ENCODE results near the gene TMEM14C.
"Not testable (repeated sequence)": the region's sequence is repeated elsewhere in the genome, so short reads cannot be mapped to it uniquely, and the experiment has no call there.

The TMEM14C gene

DNA sequence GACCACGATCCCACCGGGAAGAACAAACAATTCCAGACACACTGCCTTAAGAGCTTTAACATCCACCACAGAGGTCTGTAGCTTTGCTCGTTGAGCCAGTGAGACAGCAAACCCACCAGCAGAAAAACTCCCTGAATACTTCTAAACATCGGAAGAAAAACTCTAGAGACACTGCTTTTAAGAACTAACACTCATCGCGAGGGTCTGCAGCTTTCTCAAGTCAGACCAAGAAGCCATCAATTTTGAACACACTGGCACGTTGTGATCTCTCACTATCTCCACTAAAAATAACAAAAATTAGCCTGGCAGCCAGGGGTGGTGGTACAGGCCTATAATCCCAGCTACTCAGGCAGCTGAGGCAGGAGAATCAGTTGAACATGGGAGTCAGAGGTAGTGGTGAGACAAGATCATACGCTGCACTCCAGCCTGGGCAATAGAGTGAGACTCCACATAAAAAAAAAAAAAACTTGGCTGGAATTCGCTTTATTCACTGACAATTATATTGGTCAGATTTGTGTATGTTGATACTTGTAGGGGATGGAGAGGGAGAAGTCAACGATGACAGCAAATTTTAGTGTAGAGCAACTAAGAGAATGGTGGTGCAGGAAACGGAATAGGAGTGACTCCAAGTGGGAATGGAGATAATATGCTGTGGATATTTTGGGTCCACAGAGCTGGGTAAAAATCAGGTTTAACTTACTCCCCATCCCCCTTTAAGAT is 860 bp upstream of the TMEM14C start:
- no peak for DNase-seq

DNA sequence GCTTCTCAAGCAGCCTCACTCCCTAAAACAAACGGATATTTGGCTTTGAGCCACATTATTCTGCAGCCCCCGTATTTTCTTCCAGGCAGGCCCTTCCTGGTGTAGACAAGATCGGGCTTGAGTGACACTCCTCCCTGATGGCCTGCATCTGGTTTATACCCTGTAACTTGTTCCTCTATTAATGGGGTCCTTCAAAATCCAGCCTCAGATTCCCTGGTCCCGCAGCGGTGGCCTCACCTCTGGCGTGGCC is 375 bp upstream of the TMEM14C start:
- no peak for DNase-seq

- DNase-seq = no peak
Observed at GRCh38 chr6:10723567-10723881, 654 bp downstream of the TMEM14C start.

- DNase-seq = no peak
Observed at GRCh38 chr6:10725044-10725443, 2.2 kb downstream of the TMEM14C start.

DNA sequence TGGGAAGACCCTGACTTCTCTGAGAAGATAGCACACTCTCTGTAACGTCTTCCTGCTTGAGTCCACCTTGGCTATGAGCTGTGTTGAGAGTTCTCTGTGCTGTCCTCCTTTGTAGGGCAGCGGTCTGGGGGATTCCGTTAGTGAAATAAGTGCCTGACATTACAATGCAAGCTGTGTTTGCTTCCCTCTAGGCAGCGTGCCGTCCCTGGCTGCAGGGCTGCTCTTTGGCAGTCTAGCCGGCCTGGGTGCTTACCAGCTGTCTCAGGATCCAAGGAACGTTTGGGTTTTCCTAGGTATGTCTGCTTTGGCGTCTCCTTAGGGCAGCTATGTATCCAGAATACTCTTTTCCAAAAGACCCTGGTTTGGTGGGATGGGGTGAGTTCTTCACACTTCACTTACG is 2.8 kb downstream of the TMEM14C start:
- DNase-seq = no peak

- DNase-seq = no peak
Observed at GRCh38 chr6:10730254-10730653, 7.4 kb downstream of the TMEM14C start.

DNA sequence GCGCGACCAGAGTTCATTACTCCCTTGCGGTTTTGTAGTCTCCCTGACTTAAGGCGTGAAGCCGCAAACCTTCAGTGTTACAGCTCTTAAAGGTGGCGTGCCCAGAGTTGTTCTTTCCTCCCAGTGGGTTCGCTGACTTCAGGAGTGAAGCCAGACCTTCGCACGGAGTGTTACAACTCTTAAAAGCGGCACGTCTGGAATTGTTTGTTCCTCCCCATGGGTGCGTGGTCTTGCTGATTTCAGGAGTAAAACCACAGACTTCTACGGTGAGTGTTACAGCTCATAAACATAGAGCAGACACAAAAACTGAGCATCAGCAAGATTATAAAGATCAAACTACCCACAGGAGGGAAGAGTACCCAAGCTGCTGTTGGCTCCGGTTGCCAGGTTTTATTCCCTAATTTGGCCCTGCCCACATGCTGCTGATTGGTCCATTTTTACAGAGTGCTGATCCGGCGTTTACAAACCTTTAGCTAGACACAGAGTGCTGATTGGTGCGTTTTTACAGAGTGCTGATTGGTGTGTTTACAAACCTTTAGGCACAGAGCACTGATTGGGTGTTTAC is 10.4 kb downstream of the TMEM14C start:
- no peak for DNase-seq

DNA sequence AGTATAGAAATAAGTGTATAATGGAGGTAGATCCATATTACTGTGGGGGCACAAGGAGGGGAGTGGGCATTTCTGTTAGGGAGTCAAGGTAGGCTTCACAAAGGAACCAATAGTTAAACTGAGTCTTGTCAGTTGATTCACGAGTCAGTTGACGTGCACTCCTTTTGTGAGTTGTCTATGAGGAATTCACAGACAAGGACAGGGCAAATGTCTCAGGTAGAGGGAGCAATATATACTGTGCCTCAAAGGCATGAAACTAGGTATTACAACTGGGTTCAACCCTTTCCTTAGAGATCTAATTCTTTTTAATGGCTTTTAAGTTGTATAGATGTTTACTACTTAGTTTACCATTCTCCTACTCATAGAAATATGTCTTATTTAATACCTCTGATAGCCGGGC is 11.0 kb downstream of the TMEM14C start:
- peak; percentile 7 for DNase-seq

DNA sequence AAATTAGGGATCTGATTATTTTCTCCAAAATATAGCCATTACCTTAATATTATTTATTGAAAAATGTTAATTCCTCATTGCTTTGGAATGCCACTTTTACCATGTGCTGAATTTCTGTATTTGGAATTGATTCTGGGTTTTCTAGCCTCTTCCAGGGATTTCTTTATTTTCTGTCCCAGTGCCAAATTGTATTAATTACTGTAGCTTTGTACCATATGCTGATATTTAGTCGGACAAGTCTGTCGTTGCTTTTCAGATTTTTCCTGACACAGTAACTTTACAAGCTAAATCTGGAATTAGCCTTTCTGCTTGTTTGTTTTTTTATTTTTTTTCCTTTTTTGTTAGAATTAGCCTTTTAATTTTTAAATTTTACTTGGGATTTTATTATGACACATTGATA is 13.9 kb downstream of the TMEM14C start:
- no peak for DNase-seq

DNA sequence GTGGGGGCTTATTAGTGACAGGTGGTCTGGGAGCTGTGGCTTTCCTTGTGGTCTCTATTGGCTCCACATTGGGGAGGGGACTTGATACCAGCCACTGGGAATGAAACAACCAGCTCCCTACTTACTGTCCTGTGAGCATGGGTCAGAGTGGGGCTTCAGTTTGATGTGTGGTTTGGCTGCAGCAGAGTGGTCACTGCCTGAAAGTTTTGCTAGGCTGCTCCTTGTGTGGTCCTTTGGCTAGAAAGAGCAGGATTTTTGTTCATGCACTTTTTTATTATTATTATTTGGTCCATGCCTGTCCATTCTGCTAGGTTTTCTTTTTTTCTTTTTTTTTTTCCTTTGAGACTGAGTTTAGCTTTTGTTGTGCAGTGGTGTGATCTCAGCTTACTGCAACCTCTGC is 17.2 kb downstream of the TMEM14C start:
- DNase-seq = no peak

DNA sequence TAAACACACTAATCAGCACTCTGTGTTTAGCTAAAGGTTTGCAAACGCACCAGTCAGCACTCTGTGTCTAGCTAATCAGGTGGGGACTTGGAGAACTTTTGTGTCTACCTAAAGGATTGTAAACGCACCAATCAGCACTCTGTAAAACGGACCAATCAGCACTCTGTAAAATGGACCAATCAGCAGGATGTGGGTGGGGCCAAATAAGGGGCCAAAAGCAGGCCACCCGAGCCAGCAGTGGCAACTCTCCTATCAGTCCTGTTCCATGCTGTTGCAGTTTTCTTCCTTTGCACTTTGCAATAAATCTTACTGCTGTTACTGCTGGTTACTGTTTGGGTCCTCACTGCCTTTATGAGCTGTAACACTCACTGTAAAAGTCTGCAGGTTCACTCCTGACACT is 18.8 kb downstream of the TMEM14C start:
- not testable (repeated sequence) for DNase-seq

- DNase-seq = no peak
Observed at GRCh38 chr6:10742251-10742650, 19.4 kb downstream of the TMEM14C start.

DNA sequence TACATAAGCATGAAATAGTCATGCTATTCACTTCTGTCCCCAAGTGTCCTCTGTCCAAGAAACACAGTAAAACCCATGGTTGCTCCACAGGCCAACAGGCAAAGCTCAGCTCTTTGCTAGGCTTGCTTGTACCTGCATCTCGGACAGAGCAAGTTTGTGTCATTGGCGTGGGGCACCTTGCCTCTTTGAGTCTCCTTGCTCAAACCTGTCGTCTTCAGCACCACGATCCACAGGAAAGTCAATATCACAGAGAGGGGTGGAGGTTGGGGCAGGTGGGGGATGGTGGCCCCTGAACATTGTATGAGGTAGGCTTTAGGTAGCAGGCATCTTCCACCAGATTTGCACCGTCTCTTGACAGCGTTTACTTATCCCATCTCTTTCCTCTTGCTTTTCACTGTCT is 20.6 kb downstream of the TMEM14C start:
- no peak for DNase-seq

DNA sequence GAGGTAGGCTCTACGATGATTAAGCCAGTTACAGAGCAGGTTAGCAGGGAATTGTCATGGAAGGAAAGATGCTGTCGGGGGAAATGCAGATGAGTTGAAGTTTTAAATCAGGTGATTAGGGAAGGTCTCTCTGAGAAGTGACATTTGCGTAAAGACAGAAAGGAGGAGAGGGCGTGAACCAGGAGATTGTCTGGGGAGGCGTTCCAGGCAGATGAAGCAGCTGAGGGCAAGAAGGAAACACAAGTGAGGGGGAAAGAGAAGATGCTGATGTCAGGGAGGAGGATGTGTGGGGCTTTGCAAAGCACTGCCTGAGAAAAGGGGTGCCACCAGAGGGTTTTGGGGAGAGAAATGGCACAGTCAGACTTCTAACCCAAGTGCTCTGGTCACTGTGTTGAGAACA is 22.2 kb downstream of the TMEM14C start:
- no peak for DNase-seq

- DNase-seq = no peak
Observed at GRCh38 chr6:10746915-10747250, 24.0 kb downstream of the TMEM14C start.

DNA sequence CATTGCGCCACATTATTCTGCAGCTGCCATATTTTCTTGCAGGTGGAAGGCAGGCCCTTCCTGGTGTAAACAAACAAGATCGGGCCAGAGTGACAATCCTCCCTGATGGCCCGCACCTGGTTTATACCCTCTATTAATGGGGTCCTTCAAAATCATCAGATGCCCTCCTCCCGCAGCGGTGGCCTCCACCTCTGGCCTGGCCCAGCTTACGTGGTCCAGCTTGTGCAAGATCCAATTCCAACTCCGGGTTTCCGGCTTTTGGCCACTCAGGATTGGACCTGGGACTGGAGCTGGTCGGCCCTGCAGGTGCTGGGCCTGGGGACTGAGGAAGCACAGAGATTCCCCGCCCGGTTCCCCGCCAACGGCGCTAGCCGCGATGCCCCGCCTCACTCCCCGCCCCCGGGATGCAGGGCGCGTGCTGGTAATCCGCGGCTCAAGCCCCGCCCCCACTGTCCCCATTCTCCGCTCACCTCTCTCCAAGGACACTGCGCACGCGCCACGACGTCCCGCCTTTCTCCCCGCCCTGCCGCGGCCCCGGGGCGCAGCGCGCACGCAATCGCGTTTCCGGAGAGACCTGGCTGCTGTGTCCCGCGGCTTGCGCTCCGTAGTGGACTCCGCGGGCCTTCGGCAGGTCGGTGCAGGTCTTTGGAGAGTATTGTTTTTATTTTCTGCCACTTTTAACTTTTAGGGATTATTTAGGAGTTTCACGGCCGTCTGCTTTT is 24.5 kb downstream of the TMEM14C start, which contains the start of gene TMEM14B:
Gene TMEM14B, plus strand, starts transcription at position 555 of the 722 bp plus-strand sequence. CDS start 1,441 bp downstream, outside the sequence.
- DNase-seq = peak; percentile 99

- no peak for DNase-seq
Observed at GRCh38 chr6:10749734-10750133, 26.9 kb downstream of the TMEM14C start.

DNA sequence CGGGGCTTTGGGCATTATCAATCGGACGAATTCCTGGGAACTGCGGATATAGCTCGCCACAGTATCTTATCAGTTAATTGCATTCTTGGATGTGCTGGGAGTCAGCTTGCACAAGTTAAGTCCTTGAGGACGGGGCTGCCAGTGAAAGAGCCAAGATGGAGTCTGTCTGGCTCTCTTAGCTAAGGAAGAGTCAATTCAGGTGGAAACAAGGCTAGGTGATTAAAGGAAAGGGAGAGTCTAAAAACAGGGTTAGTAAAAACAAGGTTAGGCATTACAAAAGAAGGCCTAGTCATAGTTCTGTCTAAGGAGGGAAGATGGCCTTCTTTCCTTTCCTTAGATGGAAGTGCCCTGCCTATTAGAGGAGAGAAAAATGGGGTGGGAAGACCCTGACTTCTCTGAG is 27.7 kb downstream of the TMEM14C start:
- DNase-seq = not testable (repeated sequence)

DNA sequence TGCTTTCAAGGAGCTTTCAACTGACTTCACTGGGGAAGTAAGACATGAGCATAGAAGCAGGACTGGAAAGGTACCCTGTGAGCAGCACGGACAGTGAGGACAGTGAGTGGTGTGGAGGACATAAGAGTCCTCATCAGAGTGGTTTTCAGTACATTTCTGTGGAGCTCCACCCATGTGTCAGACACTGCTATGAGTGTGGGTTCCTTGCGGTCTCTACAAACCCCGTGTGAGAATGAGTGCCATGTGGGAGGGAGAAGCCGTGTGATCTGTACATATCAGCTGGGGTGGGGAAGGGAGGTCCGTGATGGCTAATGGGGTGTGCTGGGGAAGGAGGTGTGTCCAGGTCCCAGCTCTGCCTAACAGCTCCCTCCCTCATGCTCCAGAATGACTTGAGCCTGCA is 28.9 kb downstream of the TMEM14C start:
- DNase-seq = not testable (repeated sequence)

DNA sequence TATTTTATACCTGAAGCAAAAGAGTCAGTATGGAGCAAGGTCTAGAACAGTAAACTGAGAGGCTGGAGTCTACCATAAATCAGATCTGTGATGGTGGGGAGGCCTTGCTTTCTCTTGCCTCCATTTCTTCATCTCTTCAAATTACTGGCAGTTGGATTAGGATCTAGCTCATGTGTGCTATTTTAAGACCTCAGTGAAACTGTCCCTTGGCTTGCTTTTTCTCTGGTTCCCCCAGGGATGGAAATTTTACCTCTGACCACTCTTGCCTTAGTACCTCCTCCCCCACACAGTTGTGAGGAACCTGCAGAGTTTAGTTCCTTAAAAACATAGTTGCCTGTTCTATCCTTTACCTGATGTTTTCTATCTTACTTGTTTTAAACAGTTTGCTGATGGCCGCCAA is 33.2 kb downstream of the TMEM14C start:
- DNase-seq = no peak

GRCh38 chr6:10759312-10759839 is 36.5 kb downstream of the TMEM14C start:
- peak; percentile 64 for DNase-seq

GRCh38 chr6:10759884-10760329 is 37.0 kb downstream of the TMEM14C start:
- DNase-seq = no peak

DNA sequence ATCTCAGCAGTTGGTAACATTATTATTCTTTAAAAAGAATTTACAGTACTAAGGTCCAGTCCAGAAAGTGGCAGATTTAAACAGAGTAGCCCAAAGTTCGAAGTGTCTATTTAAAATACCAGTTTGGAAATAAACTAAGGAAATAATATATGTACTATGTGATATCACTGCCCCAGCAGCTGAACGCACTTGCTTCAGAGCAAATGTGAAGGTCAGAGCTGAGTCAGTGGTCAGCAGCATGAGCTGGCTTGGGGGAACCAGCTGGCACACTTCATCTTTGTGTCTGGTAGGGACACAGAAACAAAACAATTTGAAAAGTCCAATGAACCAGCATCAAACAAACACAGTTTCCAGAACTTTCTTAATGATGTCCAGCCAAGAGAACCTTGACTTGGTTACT is 40.1 kb downstream of the TMEM14C start:
- DNase-seq = no peak

- no peak for DNase-seq
Observed at GRCh38 chr6:10769419-10769818, 46.5 kb downstream of the TMEM14C start.

Measured in islet precursor cell (in vitro differentiated cells).